SH-SY5Y (cell line): ENCODE measurements around the gene RNF215.

Experiments
- GATA2 ChIP-seq: IDR thresholded peaks from 2 replicates; pipeline ENCODE4 v1.6.1; 2011; ENCODE audit warnings: mild to moderate bottlenecking, low read depth, low read length
- GATA3 ChIP-seq: IDR thresholded peaks from 2 replicates; pipeline ENCODE4 v1.6.1; 2011; ENCODE audit warnings: low read depth, mild to moderate bottlenecking, low read length, moderate library complexity

GRCh38 chr22:30406400-30406799, 19.2 kb upstream of the RNF215 start:
- TF ChIP-seq GATA3 (no peak), GATA2 (no peak)
